ENCODE data around the gene INPP5E.
A peak's percentile ranks its signal among the peaks of the same experiment; 100 is the strongest.

DNA sequence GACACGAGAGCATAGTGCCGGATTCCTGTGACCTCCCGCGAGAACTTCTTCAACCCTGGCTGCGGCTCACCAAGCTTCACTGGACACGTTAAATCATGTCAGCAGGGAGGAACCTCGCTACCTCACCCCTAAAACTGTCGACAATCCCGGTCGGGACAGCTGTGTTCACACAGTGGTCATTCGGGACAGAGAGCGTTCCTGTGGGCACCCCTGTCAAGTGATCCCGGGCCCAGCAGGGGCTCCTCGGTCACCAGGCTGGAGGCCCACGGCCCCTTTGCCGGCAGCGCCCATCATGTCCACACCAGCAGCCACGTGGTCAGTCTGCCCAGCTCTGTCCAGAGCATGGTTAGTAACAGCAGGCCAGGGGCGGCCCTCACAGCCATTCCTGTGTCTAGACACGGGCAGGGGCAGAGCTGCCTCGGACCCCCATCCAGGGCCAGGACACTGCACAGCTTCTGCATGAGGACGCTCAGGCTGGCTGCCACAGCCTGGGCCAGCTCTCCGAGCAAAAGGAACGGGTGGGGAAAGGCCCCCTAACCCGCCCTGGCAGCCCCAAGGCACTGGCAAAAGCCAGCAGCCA lies 3.5 kb downstream of the INPP5E start:
- TF ChIP-seq POLR2A (IDR thresholded peaks at IDR 0.05) (no peak), POLR2AphosphoS5 (IDR thresholded peaks at IDR 0.05) (peak in 1 of 3 donors; percentile 12)
- TF ChIP-seq, protein P1, sequence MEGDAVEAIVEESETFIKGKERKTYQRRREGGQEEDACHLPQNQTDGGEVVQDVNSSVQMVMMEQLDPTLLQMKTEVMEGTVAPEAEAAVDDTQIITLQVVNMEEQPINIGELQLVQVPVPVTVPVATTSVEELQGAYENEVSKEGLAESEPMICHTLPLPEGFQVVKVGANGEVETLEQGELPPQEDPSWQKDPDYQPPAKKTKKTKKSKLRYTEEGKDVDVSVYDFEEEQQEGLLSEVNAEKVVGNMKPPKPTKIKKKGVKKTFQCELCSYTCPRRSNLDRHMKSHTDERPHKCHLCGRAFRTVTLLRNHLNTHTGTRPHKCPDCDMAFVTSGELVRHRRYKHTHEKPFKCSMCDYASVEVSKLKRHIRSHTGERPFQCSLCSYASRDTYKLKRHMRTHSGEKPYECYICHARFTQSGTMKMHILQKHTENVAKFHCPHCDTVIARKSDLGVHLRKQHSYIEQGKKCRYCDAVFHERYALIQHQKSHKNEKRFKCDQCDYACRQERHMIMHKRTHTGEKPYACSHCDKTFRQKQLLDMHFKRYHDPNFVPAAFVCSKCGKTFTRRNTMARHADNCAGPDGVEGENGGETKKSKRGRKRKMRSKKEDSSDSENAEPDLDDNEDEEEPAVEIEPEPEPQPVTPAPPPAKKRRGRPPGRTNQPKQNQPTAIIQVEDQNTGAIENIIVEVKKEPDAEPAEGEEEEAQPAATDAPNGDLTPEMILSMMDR (IDR thresholded peaks at IDR 0.05 in 8 of 11, conservative IDR thresholded peaks at IDR 0.05 in 3 of 11): no peak
